ENCODE results near the gene DCAF5. TPM values are rescaled to one million over a fixed set of nuclear protein-coding genes. Genes with fewer than 3 reads are reported as not detected.

Gene DCAF5
- total RNA-seq, 1 experiment from 2014 or later: 22.0 TPM

DNA sequence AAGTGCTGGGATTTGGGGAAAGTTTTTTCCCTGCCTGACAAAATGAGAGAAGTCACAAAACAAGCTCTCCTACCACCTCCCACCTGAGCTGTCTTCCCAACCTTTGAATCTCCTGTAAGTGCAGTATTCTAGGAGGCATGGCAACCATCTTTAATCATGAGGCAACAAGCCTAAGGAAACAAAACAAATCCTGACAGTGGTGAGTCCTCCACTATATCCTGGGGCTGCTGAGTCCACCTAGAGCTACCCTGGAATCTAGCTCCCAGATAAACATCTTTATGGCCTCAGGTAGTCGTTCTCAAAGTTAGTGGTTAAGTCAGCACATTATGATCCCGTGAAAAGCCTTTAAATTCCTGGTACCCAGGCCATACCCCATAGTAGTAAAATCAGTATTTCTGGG is 151.5 kb downstream of the DCAF5 start:
- no peaks in the 10 kb centered on the region for H3K9me3 ChIP-seq (ENCODE audit: low read depth, low read length, poor library complexity, severe bottlenecking)
- BruUV-seq (replicated peaks): no TSS peak
- H3K27me3 ChIP-seq (replicated peaks; ENCODE audit: insufficient read depth, low read depth, low read length, poor library complexity): no peaks in the 10 kb centered on the region
- DNase-seq (ENCODE audit: low spot score): no peak
- TF ChIP-seq CTCF (conservative IDR thresholded peaks at IDR 0.05; ENCODE audit: low read depth, low read length) (no peak), EZH2 (IDR thresholded peaks at IDR 0.05; ENCODE audit: borderline replicate concordance, low read depth, low read length, poor library complexity, severe bottlenecking) (no peak)
- H3K27ac ChIP-seq (ENCODE audit: low read depth, low read length, poor library complexity, severe bottlenecking): no peak overlapping the region
- intact Hi-C loops (cut with micrococcal nuclease; ENCODE audit: unreplicated experiment): no loop called here
- ChIA-PET POLR2A (ENCODE audit: low non-redundant PET) (no interaction called here), CTCF (no interaction called here)
- H3K4me3 ChIP-seq (ENCODE audit: low read depth, low read length, poor library complexity, severe bottlenecking): no peak overlapping the region
- H3K36me3 ChIP-seq (ENCODE audit: insufficient read depth, low read length, poor library complexity, severe bottlenecking): no peaks in the 10 kb centered on the region
- no peaks in the 10 kb centered on the region for H3K4me1 ChIP-seq (ENCODE audit: insufficient read depth, low read length, poor library complexity, severe bottlenecking)

Other genes starting within 250 kb of the DCAF5 start
- 148 and 163 TPM in 2 replicates for gene ACTN1, start 173.8 kb downstream of the DCAF5 start, total RNA-seq (2021)
- 8.1 and 10.7 TPM in 2 replicates for gene EXD2, start 38.4 kb upstream of the DCAF5 start, total RNA-seq (2021)
- 0.32 and 0.63 TPM in 2 replicates for gene GALNT16, start 107.0 kb upstream of the DCAF5 start, total RNA-seq (2021)
- 452 and 472 TPM in 2 replicates for gene ERH, start 245.2 kb upstream of the DCAF5 start, total RNA-seq (2021)
- 59.2 and 60.8 TPM in 2 replicates for gene SLC39A9, start 245.6 kb upstream of the DCAF5 start, total RNA-seq (2021)

Measured in A673 (cell line).